ENCODE measurements around the gene CSNK1D. TPM values are rescaled to one million over a fixed set of nuclear protein-coding genes. Genes with fewer than 3 reads are reported as not detected.

CSNK1D gene
- total RNA-seq, 1 donor, result 50.3 TPM

- peak; percentile 91 for DNase-seq (ENCODE audit: insufficient read length, low spot score, missing footprints)
- no peaks in the 10 kb centered on the region for H3K9me3 ChIP-seq (ENCODE audit: low read depth, low read length)
- no peak overlapping the region for H2AFZ ChIP-seq (ENCODE audit: low read length)
- no peaks in the 10 kb centered on the region for H3K79me2 ChIP-seq (ENCODE audit: insufficient read depth, low read length)
- H3K27me3 ChIP-seq (ENCODE audit: insufficient read depth, low read length), result no peaks in the 10 kb centered on the region
- no peak for TF ChIP-seq CTCF (IDR thresholded peaks at IDR 0.05; ENCODE audit: extremely low read depth, low read depth, low read length)
- H3K27ac ChIP-seq (ENCODE audit: low read depth, low read length), result peak overlapping the region; percentile 26
- no peak overlapping the region for H3K4me3 ChIP-seq (ENCODE audit: insufficient read depth, low read length)
- H4K20me1 ChIP-seq (ENCODE audit: insufficient read depth, low read length), result no peaks in the 10 kb centered on the region
- peak overlapping the region; percentile 32 for H3K4me2 ChIP-seq (ENCODE audit: insufficient read depth, low read length)
- no peaks in the 10 kb centered on the region for H3K36me3 ChIP-seq (ENCODE audit: insufficient read depth, low read length)
- peaks cover 22% of the 10 kb centered on the region for H3K4me1 ChIP-seq (ENCODE audit: insufficient read depth, low read length)
Measured at GRCh38 chr17:82282239-82283207, 9.0 kb upstream of the CSNK1D start.

DNA sequence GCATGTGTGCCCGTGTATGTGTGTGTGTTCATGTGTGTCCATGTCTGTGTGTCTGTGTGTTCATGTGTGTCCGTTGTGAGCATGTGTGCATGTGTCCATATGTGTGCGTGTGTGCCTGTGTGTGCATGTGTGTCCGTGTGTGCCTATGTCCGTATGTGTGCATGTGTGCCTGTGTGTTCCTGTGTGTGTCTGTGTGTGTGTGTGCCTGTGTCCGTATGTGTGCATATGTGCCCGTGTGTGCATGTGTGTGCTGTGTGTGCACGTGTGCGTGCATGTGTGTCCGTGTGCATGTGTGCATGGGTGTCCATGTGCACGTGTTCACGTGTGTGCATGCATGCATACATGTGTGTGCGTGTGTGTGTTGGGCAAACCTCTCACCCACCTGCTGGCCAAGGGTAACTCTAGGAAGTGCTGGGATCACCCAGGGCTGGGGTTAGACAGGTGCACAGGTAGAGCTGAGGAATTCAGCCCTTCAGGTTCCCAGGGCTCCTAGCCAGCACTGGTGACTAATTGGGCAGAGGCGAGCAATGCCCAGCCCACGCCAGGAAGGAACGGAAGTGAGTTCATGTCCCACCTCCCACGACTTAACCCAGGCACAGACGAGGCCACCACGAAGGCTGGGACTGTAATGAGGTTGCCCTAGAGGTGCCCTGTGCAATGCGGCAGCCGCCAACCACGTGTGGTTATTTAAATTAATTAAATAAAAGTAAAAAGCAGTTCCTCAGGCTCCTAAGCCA lies 8.2 kb upstream of the CSNK1D start:
- Histone ChIP-seq H3K4me2 (ENCODE audit: insufficient read depth, low read length) (peak overlapping the region; percentile 24), H3K36me3 (ENCODE audit: insufficient read depth, low read length) (no peaks in the 10 kb centered on the region), H3K4me1 (ENCODE audit: insufficient read depth, low read length) (peaks cover 22% of the 10 kb centered on the region), H3K4me3 (ENCODE audit: insufficient read depth, low read length) (no peak overlapping the region), H3K27ac (ENCODE audit: low read depth, low read length) (peak overlapping the region; percentile 26), H3K9me3 (ENCODE audit: low read depth, low read length) (no peaks in the 10 kb centered on the region), H3K27me3 (ENCODE audit: insufficient read depth, low read length) (no peaks in the 10 kb centered on the region), H4K20me1 (ENCODE audit: insufficient read depth, low read length) (no peaks in the 10 kb centered on the region), H2AFZ (ENCODE audit: low read length) (no peak overlapping the region), H3K79me2 (ENCODE audit: insufficient read depth, low read length) (no peaks in the 10 kb centered on the region)
- DNase-seq (ENCODE audit: insufficient read length, low spot score, missing footprints), result peak; percentile 80
- no peak for TF ChIP-seq CTCF (IDR thresholded peaks at IDR 0.05; ENCODE audit: extremely low read depth, low read depth, low read length)

DNA sequence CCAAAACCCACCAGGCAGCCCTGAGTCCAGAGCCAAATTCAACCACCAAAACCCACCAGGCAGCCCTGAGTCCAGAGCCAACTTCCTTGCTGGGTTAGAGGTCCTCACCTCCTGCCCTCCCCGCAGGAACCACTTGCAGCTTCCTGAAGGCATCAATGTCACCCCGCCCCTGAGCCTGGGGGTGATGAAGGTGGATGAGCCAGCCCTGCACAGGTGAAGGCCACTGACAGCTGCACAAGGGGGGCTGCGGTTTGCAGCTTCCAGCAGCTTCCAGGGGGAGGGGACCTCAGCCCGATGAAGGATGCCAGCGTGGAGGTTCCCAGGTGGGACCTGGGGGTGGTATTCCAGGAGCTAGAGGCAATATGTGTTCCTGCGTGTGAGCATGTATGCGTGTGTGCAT lies 7.6 kb upstream of the CSNK1D start:
- no peaks in the 10 kb centered on the region for H3K36me3 ChIP-seq (ENCODE audit: insufficient read depth, low read length)
- no peak overlapping the region for H3K4me3 ChIP-seq (ENCODE audit: insufficient read depth, low read length)
- peaks cover 22% of the 10 kb centered on the region for H3K4me1 ChIP-seq (ENCODE audit: insufficient read depth, low read length)
- H3K4me2 ChIP-seq (ENCODE audit: insufficient read depth, low read length), result no peak overlapping the region
- no peaks in the 10 kb centered on the region for H3K9me3 ChIP-seq (ENCODE audit: low read depth, low read length)
- no peak overlapping the region for H2AFZ ChIP-seq (ENCODE audit: low read length)
- no peaks in the 10 kb centered on the region for H4K20me1 ChIP-seq (ENCODE audit: insufficient read depth, low read length)
- TF ChIP-seq CTCF (IDR thresholded peaks at IDR 0.05; ENCODE audit: extremely low read depth, low read depth, low read length), result no peak
- DNase-seq (ENCODE audit: insufficient read length, low spot score, missing footprints), result peak; percentile 34
- H3K79me2 ChIP-seq (ENCODE audit: insufficient read depth, low read length), result no peaks in the 10 kb centered on the region
- H3K27ac ChIP-seq (ENCODE audit: low read depth, low read length), result no peak overlapping the region
- H3K27me3 ChIP-seq (ENCODE audit: insufficient read depth, low read length), result no peaks in the 10 kb centered on the region

DNA sequence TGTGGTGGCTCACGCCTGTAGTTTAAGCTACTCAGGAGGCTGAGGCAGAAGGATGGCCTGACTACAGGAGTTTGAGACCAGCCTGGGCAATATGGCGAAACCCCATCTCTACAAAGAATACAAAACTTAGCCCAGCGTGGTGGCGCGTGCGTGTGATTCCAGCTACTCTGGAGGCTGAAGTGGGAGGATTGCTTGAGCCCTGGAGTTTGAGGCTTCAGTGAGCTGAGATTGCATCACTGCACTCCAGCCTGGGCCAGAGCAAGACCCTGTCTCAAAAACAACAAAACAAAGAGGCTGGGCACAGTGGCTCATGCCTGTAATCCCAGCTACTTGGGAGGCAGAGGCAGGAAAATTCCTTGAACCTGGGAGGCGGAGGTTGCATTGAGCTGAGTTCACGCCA lies 7.0 kb upstream of the CSNK1D start:
- H3K36me3 ChIP-seq (ENCODE audit: insufficient read depth, low read length), result no peaks in the 10 kb centered on the region
- TF ChIP-seq CTCF (IDR thresholded peaks at IDR 0.05; ENCODE audit: extremely low read depth, low read depth, low read length), result no peak
- H3K4me1 ChIP-seq (ENCODE audit: insufficient read depth, low read length), result peaks cover 22% of the 10 kb centered on the region
- H3K27me3 ChIP-seq (ENCODE audit: insufficient read depth, low read length), result no peaks in the 10 kb centered on the region
- no peak overlapping the region for H3K4me2 ChIP-seq (ENCODE audit: insufficient read depth, low read length)
- no peak overlapping the region for H2AFZ ChIP-seq (ENCODE audit: low read length)
- H3K79me2 ChIP-seq (ENCODE audit: insufficient read depth, low read length), result no peaks in the 10 kb centered on the region
- H3K27ac ChIP-seq (ENCODE audit: low read depth, low read length), result no peak overlapping the region
- no peak for DNase-seq (ENCODE audit: insufficient read length, low spot score, missing footprints)
- no peaks in the 10 kb centered on the region for H4K20me1 ChIP-seq (ENCODE audit: insufficient read depth, low read length)
- H3K9me3 ChIP-seq (ENCODE audit: low read depth, low read length), result no peaks in the 10 kb centered on the region
- no peak overlapping the region for H3K4me3 ChIP-seq (ENCODE audit: insufficient read depth, low read length)

Data from osteoblast (primary cell).